Psoas muscle (tissue), 8 donors: ENCODE data around the gene WDR46. TPM values are rescaled to one million over a fixed set of nuclear protein-coding genes. Genes with fewer than 3 reads are reported as not detected.

ENCODE experiments used
- ATAC-seq, 4 donors: fragments of 200-7000 bp; cut with Tn5 transposase; one replicate each; pipeline ENCODE4 v1.9.1; 2020; ENCODE audit warnings: moderate library complexity in 3 of 4, mild to moderate bottlenecking in 2 of 4
- DNase-seq, 2 donors: peaks; one replicate each; pipeline ENCODE4 v3.0.0-alpha.2; 2020
- H3K27ac ChIP-seq: fragments of 200-600 bp; one replicate; pipeline ENCODE4 v1.8.0; 2022
- H3K27me3 ChIP-seq, 3 donors: fragments of 200-600 bp in 1 of 3; one replicate each; pipeline versions ENCODE4 v1.6.1 to v1.8.0; 2013 to 2022; ENCODE audit warnings: low read length in 2 of 3, mild to moderate bottlenecking in 2 of 3, moderate library complexity in 1 of 3; ENCODE audit not compliant: insufficient read depth in 3 of 3
- H3K36me3 ChIP-seq, 2 donors: fragments of 200-600 bp in 1 of 2; one replicate each; pipeline versions ENCODE4 v1.6.1 to v1.8.0; 2013 to 2022; ENCODE audit warnings: low read depth in 1 of 2, mild to moderate bottlenecking in 1 of 2, moderate library complexity in 1 of 2; ENCODE audit not compliant: insufficient read depth in 1 of 2
- H3K4me1 ChIP-seq: fragments of 200-600 bp; one replicate; pipeline ENCODE4 v1.8.0; 2022
- H3K4me3 ChIP-seq: fragments of 200-600 bp; one replicate; pipeline ENCODE4 v1.8.0; 2022; ENCODE audit warnings: mild to moderate bottlenecking
- H3K9me3 ChIP-seq: fragments of 200-600 bp; one replicate; pipeline ENCODE4 v1.8.0; 2022
- WGBS, 3 donors: extraction: QIAGEN DNeasy Blood & Tissue Kit; methylation state at CpG; one replicate each; pipeline versions ENCODE4 v1.1.6 to v1.1.7; 2013; 5-methylcytosine and 5-hydroxymethylcytosine counted together
- intact Hi-C, 2 donors: fragments of 100-400 bp; cut with DNase I; formaldehyde crosslinking; loops; one replicate each; pipeline versions ENCODE4 v1.11.0 to v1.14.2; 2022
- polyA plus RNA-seq, 3 donors: library from polyadenylated mRNA; stranded (reverse); fragments of 200-250 nt; gene quantifications; one replicate each; pipeline ENCODE4 v1.2.3, GENCODE V29; 2013
- total RNA-seq, 4 donors: library from RNA; stranded (reverse); fragmentation: NEBNext Ultra II Directional in 2 of 4; extraction: Animal tissue kit (Norgen Biotek cat#: 25700) in 2 of 4; gene quantifications; one replicate each; pipeline versions ENCODE4 v1.2.1 to v1.2.4, GENCODE V29; 2021 to 2023
- TF ChIP-seq, protein P1 (sequence below): fragments of 200-600 bp; IDR thresholded peaks from one replicate; pipeline ENCODE4 v1.8.0; 2022; ENCODE audit warnings: antibody characterized with exemption
- donor health status: healthy with polysubstance abuse.
- donor health status: DM: no; HTN: no; CAD: no; lungs with moderate emphysema.
- donor health status: Bipolar disorder and iron deficiency.
- donor health status: healthy.
- donor health status: DM: yes; HTN: yes; CAD: no.
- donor health status: DM: no; HTN: no; CAD: no.
- donor health status: DM: no; HTN: no; CAD: no.
- donor health status: DM: yes; HTN: yes; CAD: no.

Gene WDR46
- total and polyA plus RNA-seq, 7 donors = 22.4 to 65.0 (median 34.7) TPM

DNA sequence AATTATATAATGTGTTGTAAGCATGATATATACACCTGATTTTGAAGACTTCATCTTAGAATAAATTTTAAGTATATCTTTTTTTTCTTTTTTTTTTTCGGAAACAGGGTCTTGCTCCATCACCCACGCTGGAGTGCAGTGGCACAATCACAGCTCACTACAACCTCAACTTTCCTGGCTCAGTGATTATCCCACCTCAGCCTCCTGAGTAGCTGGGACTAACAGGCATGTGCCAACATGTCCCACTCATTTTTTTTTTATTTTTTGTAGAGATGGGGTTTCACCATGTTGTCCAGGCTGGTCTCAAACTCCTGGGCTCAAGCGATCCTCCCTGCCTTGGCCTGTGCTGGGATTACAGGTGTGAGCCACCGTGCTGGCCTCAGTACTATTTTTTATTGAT lies 34.4 kb downstream of the WDR46 start:
- Histone ChIP-seq H3K27ac (no peak overlapping the region), H3K4me3 (no peak overlapping the region), H3K36me3 (peaks cover 8 to 75% of the 10 kb centered on the region in 2 donors), H3K27me3 (no peaks in the 10 kb centered on the region), H3K4me1 (peaks cover 5% of the 10 kb centered on the region), H3K9me3 (no peaks in the 10 kb centered on the region)
- WGBS, 3 donors = 90 to 98% (median 93%) methylated on average over 4 of the region's 4 CpGs
- TF ChIP-seq, protein P1, sequence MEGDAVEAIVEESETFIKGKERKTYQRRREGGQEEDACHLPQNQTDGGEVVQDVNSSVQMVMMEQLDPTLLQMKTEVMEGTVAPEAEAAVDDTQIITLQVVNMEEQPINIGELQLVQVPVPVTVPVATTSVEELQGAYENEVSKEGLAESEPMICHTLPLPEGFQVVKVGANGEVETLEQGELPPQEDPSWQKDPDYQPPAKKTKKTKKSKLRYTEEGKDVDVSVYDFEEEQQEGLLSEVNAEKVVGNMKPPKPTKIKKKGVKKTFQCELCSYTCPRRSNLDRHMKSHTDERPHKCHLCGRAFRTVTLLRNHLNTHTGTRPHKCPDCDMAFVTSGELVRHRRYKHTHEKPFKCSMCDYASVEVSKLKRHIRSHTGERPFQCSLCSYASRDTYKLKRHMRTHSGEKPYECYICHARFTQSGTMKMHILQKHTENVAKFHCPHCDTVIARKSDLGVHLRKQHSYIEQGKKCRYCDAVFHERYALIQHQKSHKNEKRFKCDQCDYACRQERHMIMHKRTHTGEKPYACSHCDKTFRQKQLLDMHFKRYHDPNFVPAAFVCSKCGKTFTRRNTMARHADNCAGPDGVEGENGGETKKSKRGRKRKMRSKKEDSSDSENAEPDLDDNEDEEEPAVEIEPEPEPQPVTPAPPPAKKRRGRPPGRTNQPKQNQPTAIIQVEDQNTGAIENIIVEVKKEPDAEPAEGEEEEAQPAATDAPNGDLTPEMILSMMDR = no peak
- DNase-seq (no peak), ATAC-seq (no peak)
- intact Hi-C loops = no loop called here

DNA sequence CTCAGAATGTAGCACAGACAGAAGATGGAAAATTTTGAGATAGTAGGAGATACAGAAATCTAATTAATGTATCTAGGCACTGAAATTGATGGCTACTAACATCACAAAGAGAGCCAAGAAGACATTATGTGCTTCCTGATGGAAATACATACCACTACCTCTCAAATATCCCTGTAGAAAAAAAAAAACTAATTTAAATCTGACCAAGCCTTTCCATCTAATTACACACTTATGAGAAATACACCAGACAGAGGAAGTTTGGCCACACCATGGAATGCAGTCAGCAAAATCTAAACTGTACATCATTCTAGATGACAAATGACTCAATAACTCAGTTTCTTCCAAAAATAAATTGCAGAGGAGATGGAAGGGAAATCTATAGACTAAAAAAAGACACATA lies 36.3 kb downstream of the WDR46 start:
- intact Hi-C loops = no loop called here
- ATAC-seq = no peak
- TF ChIP-seq, protein P1 = no peak
- Histone ChIP-seq H3K27ac (no peak overlapping the region), H3K36me3 (peaks cover 8 to 60% of the 10 kb centered on the region in 2 donors), H3K9me3 (no peaks in the 10 kb centered on the region), H3K4me3 (no peak overlapping the region), H3K4me1 (peaks cover 13% of the 10 kb centered on the region), H3K27me3 (no peaks in the 10 kb centered on the region)
- no peak for DNase-seq

DNA sequence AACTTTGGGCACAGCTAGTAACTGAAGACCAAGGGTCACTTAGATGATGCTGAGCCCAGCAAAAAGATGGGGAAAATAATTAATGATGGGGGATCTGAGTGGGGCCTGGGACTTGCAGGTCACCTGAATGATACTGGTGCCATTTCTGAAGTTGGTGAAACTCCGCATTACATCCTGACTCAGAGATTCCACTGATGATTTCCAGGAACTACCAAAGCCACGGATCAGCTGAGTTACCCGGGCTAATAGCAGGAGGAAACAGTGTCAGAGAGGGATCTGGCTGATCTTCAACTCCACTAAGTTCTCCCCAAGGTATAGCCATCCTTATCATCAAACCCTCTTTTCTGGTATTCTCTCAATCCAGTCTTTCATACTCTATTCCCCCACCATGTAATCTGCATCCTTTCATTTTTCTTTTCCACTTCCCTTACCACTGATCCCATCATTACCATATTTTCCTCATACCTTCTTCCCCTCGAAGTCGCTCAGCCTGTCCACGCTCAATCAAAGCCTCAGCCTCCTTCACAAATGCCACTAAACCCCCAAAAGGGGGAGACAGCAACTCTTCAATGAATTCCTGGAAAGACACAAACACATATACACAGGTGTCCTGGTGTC lies 37.5 kb downstream of the WDR46 start:
- TF ChIP-seq, protein P1 = no peak
- H3K36me3 ChIP-seq = peaks cover 8 to 47% of the 10 kb centered on the region in 2 donors
- WGBS, 3 donors = 76 to 87% (median 85%) methylated on average over 6 of the region's 6 CpGs
- H3K4me1 ChIP-seq = peaks cover 13% of the 10 kb centered on the region
- DNase-seq = no peak
- no peaks in the 10 kb centered on the region for H3K27me3 ChIP-seq
- H3K27ac ChIP-seq = no peak overlapping the region
- no peak overlapping the region for H3K4me3 ChIP-seq
- no peaks in the 10 kb centered on the region for H3K9me3 ChIP-seq
- no peak for ATAC-seq
- intact Hi-C loops = no loop called here

DNA sequence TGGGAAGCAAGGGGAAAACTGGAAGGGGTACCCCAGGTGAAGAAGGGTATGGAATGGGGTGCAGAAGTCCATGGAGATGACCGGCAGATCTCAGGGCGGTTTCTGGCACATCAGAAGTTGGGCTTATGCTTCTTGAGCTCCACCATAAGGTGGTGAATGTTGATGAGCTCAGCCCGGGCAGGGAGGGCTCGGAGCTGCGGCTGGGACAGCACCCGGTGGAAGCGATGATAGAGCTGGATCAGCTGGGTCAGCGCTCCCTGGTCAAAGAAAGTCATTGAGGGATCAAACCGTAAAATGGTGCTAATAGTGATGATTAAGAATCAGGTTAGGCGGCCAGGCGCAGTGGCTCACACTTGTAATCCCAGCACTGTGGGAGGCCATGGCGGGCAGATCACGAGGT lies 38.3 kb downstream of the WDR46 start:
- DNase-seq (no peak), ATAC-seq (no peak)
- Histone ChIP-seq H3K4me1 (peaks cover 13% of the 10 kb centered on the region), H3K27me3 (no peaks in the 10 kb centered on the region), H3K4me3 (no peak overlapping the region), H3K9me3 (no peaks in the 10 kb centered on the region), H3K27ac (no peak overlapping the region), H3K36me3 (peaks cover 8 to 41% of the 10 kb centered on the region in 2 donors)
- TF ChIP-seq, protein P1 = no peak
- intact Hi-C loops = no loop called here
- WGBS, 3 donors = 92 to 100% (median 92%) methylated on average over 13 of the region's 13 CpGs
